Heart left ventricle (tissue), 16 donors: Measurements from ENCODE around the gene COX4I1. TPM values are rescaled to one million over a fixed set of nuclear protein-coding genes. Genes with fewer than 3 reads are reported as not detected.

Source experiments
- ATAC-seq, 4 donors: fragments of 200-7000 bp; cut with Tn5 transposase; one replicate each; pipeline ENCODE4 v1.9.1; 2020 to 2022; ENCODE audit warnings: moderate library complexity in 4 of 4, mild to moderate bottlenecking in 3 of 4, moderate number of reproducible peaks in 1 of 4
- DNase-seq, 5 donors: peaks; one replicate each; pipeline ENCODE4 v3.0.0-alpha.2; 2020
- H3K27ac ChIP-seq, 12 donors: fragments of 200-600 bp; sonication (generic) in 4 of 12; one replicate each; pipeline versions ENCODE4 v1.5.0 to v1.8.0; 2016 to 2022; ENCODE audit warnings: mild to moderate bottlenecking in 2 of 12
- H3K27me3 ChIP-seq, 9 donors: fragments of 200-600 bp; sonication (generic) in 2 of 9; one replicate each; pipeline versions ENCODE4 v1.5.1 to v1.8.0; 2016 to 2022; ENCODE audit warnings: mild to moderate bottlenecking in 3 of 9
- H3K36me3 ChIP-seq, 9 donors: fragments of 200-600 bp; sonication (generic) in 2 of 9; one replicate each; pipeline versions ENCODE4 v1.5.0 to v1.8.0; 2018 to 2022; ENCODE audit warnings: mild to moderate bottlenecking in 2 of 9
- H3K4me1 ChIP-seq, 12 donors: fragments of 200-600 bp; sonication (generic) in 4 of 12; one replicate each; pipeline versions ENCODE4 v1.5.0 to v1.8.0; 2016 to 2022; ENCODE audit warnings: mild to moderate bottlenecking in 3 of 12
- H3K4me3 ChIP-seq, 12 donors: fragments of 200-600 bp; sonication (generic) in 4 of 12; one replicate each; pipeline versions ENCODE4 v1.5.0 to v1.8.0; 2017 to 2022; ENCODE audit warnings: mild to moderate bottlenecking in 9 of 12, moderate library complexity in 4 of 12
- H3K9me3 ChIP-seq, 12 donors: fragments of 200-600 bp; sonication (generic) in 4 of 12; one replicate each; pipeline versions ENCODE4 v1.5.0 to v1.8.0; 2016 to 2022; ENCODE audit warnings: mild to moderate bottlenecking in 1 of 12
- CTCF ChIP-seq, 12 donors: fragments of 200-600 bp; sonication (generic) in 4 of 12; IDR thresholded peaks; one replicate each; pipeline versions ENCODE4 v1.5.0 to v1.8.0; 2018 to 2022; ENCODE audit warnings: antibody characterized with exemption in 12 of 12, mild to moderate bottlenecking in 5 of 12
- POLR2A ChIP-seq, 2 donors: fragments of 450-650 bp; IDR thresholded peaks; one replicate each; pipeline ENCODE4 v1.6.1; 2017; ENCODE audit warnings: antibody characterized with exemption in 2 of 2, mild to moderate bottlenecking in 2 of 2, moderate library complexity in 2 of 2
- WGBS, 4 donors: extraction: QIAGEN DNeasy Blood & Tissue Kit in 2 of 4; methylation state at CpG; one replicate each; pipeline versions ENCODE4 v1.1.5 to v1.1.7; 2013 to 2018; 5-methylcytosine and 5-hydroxymethylcytosine counted together
- intact Hi-C, 10 donors: fragments of 100-400 bp; cut with DNase I; formaldehyde crosslinking; loops; one replicate each; pipeline versions ENCODE4 v1.11.1 to v1.14.2; 2022
- polyA plus RNA-seq, 2 donors: library from polyadenylated mRNA; stranded (reverse); fragments of 200-250 nt; gene quantifications; one replicate each; pipeline ENCODE4 v1.2.3, GENCODE V29; 2013
- total RNA-seq, 9 donors: library from RNA; depleted of rRNA in 2 of 9; stranded (reverse); fragments of >200 nt in 2 of 9; fragmentation: NEBNext Ultra II Directional in 3 of 9; extraction: Animal tissue kit (Norgen Biotek cat#: 25700) in 3 of 9; gene quantifications; one replicate each; pipeline versions ENCODE4 v1.1.0 to v1.2.4, GENCODE V29; 2016 to 2023
- donor health status: ischemic (EF 13 %, LVEDD 7.1; RV severe dilation, severe dysfunction).
- donor health status: healthy with polysubstance abuse.
- donor health status: DM: no; HTN: yes; CAD: no.
- donor health status: DM: no; HTN: no; CAD: no.
- donor health status: ischemic (EF 25% LVEDD 6.9; RV normal size, moderate dysfunction).
- donor health status: ischemic (EF 25% LVEDD 5.7; RV mildly dilated, moderate dysfunction).
- donor health status: healthy.
- donor health status: DM: yes; HTN: yes; CAD: no.
- donor health status: ischemic (EF 35%, LVEDD 5.7; RV mildly dilated, moderate dysfunction).
- donor health status: nonischemic (EF 11% LVEDD 7.7; RV severe dilation, severe dysfunction).
- donor health status: DM: yes; HTN: yes; CAD: no.
- donor health status: PGD.
- donor health status: ischemic (EF 29% LVEDD 5.4; RV normal size, mild dysfunction).
- donor health status: nonischemic (EF 23%, LVEDD 6.1; RV moderate dilation, normal function).

Gene COX4I1
- total and polyA plus RNA-seq, 11 donors: 1,047 to 5,448 (median 1,793) TPM

GRCh38 chr16:85819245-85819644, 19.8 kb downstream of the COX4I1 start:
- Histone ChIP-seq H3K4me1 (peaks cover 0 to 7% (median 0%) of the 10 kb centered on the region in 12 donors), H3K36me3 (no peaks in the 10 kb centered on the region), H3K9me3 (no peaks in the 10 kb centered on the region), H3K4me3 (no peak overlapping the region), H3K27ac (no peak overlapping the region), H3K27me3 (peaks cover 0 to 29% (median 4%) of the 10 kb centered on the region in 9 donors)
- ATAC-seq (peak in 3 of 4 donors; percentile 62 to 69 (median 69)), DNase-seq (peak; percentile 70 to 90 (median 80))
- TF ChIP-seq CTCF (IDR thresholded peaks at IDR 0.05) (peak; percentile 58 to 76 (median 65)), POLR2A (IDR thresholded peaks at IDR 0.05) (no peak)
- 1 to 3% (median 2%) methylated on average over 10 of the region's 10 CpGs for WGBS, 4 donors
- intact Hi-C loops: loop anchor here in 2 of 10 donors (5.0 to 10.0 kb wide), 2 partner anchors 696 to 698 kb away; partner anchors contain the start of gene FOXF1 (in 1 of the 2)

- no peak overlapping the region for H3K27ac ChIP-seq
- no peak for DNase-seq
- no peak for TF ChIP-seq POLR2A (IDR thresholded peaks at IDR 0.05)
- TF ChIP-seq CTCF (IDR thresholded peaks at IDR 0.05): no peak
- no peaks in the 10 kb centered on the region for H3K9me3 ChIP-seq
- no peak overlapping the region for H3K4me3 ChIP-seq
- WGBS, 4 donors: 56 to 75% (median 61%) methylated on average over 6 of the region's 6 CpGs
- peaks cover 0 to 24% (median 4%) of the 10 kb centered on the region in 9 donors for H3K27me3 ChIP-seq
- ATAC-seq: no peak
- peaks cover 0 to 11% (median 0%) of the 10 kb centered on the region in 12 donors for H3K4me1 ChIP-seq
- intact Hi-C loops: loop anchor here in 9 of 10 donors (2.0 to 10.0 kb wide), 11 partner anchors 78 to 703 kb away; partner anchors contain the start of genes FOXF1 (in 1 of the 9) and IRF8 (in 1 of the 9)
- H3K36me3 ChIP-seq: no peaks in the 10 kb centered on the region
These were observed 20.3 kb downstream of the COX4I1 start for GRCh38 chr16:85819771-85820170.

GRCh38 chr16:85820604-85821372, 21.3 kb downstream of the COX4I1 start:
- no peaks in the 10 kb centered on the region for H3K9me3 ChIP-seq
- H3K27ac ChIP-seq: no peak overlapping the region
- H3K4me1 ChIP-seq: peaks cover 0 to 13% (median 0%) of the 10 kb centered on the region in 12 donors
- peaks cover 0 to 24% (median 4%) of the 10 kb centered on the region in 9 donors for H3K27me3 ChIP-seq
- DNase-seq (no peak), ATAC-seq (no peak)
- no peaks in the 10 kb centered on the region for H3K36me3 ChIP-seq
- intact Hi-C loops: loop anchor here (1.0 to 10.0 kb wide), 13 partner anchors 77 to 702 kb away; partner anchors contain the start of gene IRF8 (in 1 of the 10)
- no peak for TF ChIP-seq POLR2A (IDR thresholded peaks at IDR 0.05)
- no peak for TF ChIP-seq CTCF (IDR thresholded peaks at IDR 0.05)
- H3K4me3 ChIP-seq: no peak overlapping the region
- WGBS, 4 donors: 61 to 68% (median 64%) methylated on average over 22 of the region's 22 CpGs
